ENCODE measurements around the gene CNTN4.

DNA sequence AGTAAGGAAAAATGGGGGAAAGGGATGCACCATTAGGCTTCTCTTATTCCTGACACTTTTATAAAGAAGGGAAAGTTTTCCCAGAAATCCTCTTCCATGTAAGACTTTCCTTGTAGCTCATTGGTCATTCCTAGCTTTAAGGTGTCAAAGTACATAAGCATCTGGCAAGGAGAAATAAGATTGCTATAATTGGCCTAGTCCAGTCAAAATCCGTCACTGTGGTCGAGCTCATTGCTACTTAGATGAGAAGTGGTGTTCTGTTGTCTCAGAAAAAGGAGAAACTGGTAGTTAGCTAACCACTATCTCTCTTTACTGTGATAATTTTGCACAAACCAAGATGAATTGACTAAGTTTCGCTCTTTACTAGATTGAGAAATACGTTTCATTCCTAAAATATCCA lies 370.1 kb downstream of the CNTN4 start:
- TF ChIP-seq, protein P1, sequence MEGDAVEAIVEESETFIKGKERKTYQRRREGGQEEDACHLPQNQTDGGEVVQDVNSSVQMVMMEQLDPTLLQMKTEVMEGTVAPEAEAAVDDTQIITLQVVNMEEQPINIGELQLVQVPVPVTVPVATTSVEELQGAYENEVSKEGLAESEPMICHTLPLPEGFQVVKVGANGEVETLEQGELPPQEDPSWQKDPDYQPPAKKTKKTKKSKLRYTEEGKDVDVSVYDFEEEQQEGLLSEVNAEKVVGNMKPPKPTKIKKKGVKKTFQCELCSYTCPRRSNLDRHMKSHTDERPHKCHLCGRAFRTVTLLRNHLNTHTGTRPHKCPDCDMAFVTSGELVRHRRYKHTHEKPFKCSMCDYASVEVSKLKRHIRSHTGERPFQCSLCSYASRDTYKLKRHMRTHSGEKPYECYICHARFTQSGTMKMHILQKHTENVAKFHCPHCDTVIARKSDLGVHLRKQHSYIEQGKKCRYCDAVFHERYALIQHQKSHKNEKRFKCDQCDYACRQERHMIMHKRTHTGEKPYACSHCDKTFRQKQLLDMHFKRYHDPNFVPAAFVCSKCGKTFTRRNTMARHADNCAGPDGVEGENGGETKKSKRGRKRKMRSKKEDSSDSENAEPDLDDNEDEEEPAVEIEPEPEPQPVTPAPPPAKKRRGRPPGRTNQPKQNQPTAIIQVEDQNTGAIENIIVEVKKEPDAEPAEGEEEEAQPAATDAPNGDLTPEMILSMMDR (IDR thresholded peaks at IDR 0.05): no peak
- no peak for TF ChIP-seq EZH2 (IDR thresholded peaks at IDR 0.05)
- TF ChIP-seq EZH2phosphoT487 (IDR thresholded peaks at IDR 0.05): no peak
